Gastrocnemius medialis (tissue), 4 donors: ENCODE measurements around the gene DMXL2.
"Not testable (repeated sequence)": the region's sequence is repeated elsewhere in the genome, so short reads cannot be mapped to it uniquely, and the experiment has no call there.

Experiments
- CTCF ChIP-seq, 5 experiments: fragments of 450-650 bp in 3 of 5; fragments of 200-600 bp in 2 of 5; sonication (generic) in 2 of 5; IDR thresholded peaks in 4 of 5; conservative IDR thresholded peaks in 1 of 5; 1 replicate in 4 of 5; 2 replicates in 1 of 5; pipeline ENCODE4 v1.5.1; 2016 to 2019; ENCODE audit warnings: antibody characterized with exemption in 5 of 5, mild to moderate bottlenecking in 3 of 5, moderate library complexity in 3 of 5
- POLR2A ChIP-seq, 2 donors: fragments of 450-650 bp; IDR thresholded peaks; one replicate each; pipeline ENCODE4 v1.6.1; 2017; ENCODE audit warnings: antibody characterized with exemption in 2 of 2, mild to moderate bottlenecking in 2 of 2, moderate library complexity in 2 of 2

- not testable (repeated sequence) for TF ChIP-seq CTCF (IDR thresholded peaks at IDR 0.05 in 4 of 5, conservative IDR thresholded peaks at IDR 0.05 in 1 of 5); POLR2A (IDR thresholded peaks at IDR 0.05)
Measured at GRCh38 chr15:51568939-51569784, 53.4 kb downstream of the DMXL2 start.
